Fibroblast of villous mesenchyme (primary cell): ENCODE results near the gene SYT17. TPM values are rescaled to one million over a fixed set of nuclear protein-coding genes. Genes with fewer than 3 reads are reported as not detected.

ENCODE experiments used
- DNase-seq: peaks from one replicate; pipeline ENCODE4 v3.0.0-alpha.2; 2010; ENCODE audit warnings: low read depth
- H3K4me3 ChIP-seq: 2 replicates; pipeline ENCODE4 v1.5.1; 2011; ENCODE audit warnings: low read depth, mild to moderate bottlenecking, low read length
- total RNA-seq: library from RNA; depleted of rRNA; stranded (reverse); fragments of >200 nt; gene quantifications from 2 replicates; pipeline ENCODE4 v1.2.3, GENCODE V29; 2012
- TF ChIP-seq, protein P1 (sequence below): IDR thresholded peaks from 2 replicates; pipeline ENCODE4 v1.5.1; 2012; ENCODE audit warnings: low read depth, mild to moderate bottlenecking, low read length; ENCODE audit not compliant: insufficient read depth

The SYT17 gene
- total RNA-seq, 1 donor = under 0.01 TPM

DNA sequence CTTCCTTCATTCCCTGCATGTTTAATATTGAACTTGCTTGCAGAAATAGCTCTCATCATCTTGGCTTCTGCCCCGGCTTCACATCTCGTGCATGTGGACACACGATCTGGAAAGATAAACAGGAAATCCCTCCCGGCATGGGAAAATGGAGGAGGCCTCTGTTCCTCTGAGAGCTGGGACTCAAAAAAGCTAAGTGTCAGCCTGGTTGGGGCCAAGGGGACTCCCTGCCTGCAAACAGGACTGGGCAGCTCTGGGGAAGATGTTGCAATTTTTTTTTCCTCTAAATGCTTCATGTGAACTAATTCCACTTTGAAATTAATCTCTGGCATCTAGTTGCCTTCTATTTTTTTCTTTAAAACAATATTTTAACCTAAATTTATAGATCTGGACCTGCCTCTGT lies 29.4 kb upstream of the SYT17 start:
- H3K4me3 ChIP-seq = no peak overlapping the region
- peak; percentile 98 for DNase-seq
- TF ChIP-seq, protein P1, sequence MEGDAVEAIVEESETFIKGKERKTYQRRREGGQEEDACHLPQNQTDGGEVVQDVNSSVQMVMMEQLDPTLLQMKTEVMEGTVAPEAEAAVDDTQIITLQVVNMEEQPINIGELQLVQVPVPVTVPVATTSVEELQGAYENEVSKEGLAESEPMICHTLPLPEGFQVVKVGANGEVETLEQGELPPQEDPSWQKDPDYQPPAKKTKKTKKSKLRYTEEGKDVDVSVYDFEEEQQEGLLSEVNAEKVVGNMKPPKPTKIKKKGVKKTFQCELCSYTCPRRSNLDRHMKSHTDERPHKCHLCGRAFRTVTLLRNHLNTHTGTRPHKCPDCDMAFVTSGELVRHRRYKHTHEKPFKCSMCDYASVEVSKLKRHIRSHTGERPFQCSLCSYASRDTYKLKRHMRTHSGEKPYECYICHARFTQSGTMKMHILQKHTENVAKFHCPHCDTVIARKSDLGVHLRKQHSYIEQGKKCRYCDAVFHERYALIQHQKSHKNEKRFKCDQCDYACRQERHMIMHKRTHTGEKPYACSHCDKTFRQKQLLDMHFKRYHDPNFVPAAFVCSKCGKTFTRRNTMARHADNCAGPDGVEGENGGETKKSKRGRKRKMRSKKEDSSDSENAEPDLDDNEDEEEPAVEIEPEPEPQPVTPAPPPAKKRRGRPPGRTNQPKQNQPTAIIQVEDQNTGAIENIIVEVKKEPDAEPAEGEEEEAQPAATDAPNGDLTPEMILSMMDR = no peak

DNA sequence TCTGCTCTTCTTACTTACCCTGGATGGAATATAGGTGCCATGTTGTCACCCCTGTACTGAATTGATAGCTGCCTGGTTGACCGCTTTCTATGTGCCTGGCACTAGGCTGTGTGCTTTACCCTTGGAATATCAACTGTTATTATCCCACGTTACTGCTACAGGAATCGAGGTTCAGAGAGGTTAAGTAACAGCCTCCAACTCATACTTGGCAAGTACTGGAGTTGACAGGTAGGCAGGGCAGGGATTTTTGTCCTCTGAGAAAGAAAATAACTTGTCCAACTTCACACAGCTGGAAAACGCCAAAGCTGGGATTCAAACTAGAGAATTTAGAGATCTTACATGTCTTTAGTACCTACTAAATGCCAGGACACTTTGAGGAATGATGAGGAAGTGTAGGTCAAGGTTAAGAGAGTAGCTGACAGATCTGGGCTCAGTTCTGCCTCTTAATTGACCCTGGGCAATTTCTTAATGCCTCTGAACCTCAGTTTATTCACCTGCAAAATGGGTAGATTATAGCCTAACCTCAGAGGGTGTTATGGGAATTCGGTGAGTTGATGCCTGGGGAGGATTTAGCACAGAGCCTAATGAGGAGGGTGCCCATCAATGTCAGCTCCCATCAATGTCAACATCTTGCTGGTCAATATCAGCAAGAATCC lies 28.5 kb upstream of the SYT17 start:
- H3K4me3 ChIP-seq = no peak overlapping the region
- TF ChIP-seq, protein P1 = no peak
- DNase-seq = no peak

DNA sequence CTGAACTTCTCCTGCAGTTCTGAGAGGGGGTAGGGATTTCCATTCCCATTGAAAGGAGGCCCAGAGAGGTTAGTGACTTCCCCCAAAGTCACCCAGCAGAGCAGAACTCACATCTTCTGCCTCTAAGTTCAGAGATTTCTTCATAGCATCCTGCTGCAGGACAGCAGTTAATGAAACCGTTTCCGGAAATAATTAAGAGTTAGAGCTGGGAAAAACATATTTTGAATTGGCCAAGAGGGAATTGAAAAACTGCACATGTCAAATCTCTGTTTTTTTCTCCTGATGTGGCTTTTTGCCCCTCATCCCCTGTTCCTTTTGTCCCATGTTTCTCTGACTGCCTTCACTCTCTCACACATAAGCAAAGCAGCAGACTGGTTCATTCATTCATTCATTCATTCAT lies 27.6 kb upstream of the SYT17 start:
- peak; percentile 44 for DNase-seq
- no peak overlapping the region for H3K4me3 ChIP-seq
- TF ChIP-seq, protein P1 = no peak

DNA sequence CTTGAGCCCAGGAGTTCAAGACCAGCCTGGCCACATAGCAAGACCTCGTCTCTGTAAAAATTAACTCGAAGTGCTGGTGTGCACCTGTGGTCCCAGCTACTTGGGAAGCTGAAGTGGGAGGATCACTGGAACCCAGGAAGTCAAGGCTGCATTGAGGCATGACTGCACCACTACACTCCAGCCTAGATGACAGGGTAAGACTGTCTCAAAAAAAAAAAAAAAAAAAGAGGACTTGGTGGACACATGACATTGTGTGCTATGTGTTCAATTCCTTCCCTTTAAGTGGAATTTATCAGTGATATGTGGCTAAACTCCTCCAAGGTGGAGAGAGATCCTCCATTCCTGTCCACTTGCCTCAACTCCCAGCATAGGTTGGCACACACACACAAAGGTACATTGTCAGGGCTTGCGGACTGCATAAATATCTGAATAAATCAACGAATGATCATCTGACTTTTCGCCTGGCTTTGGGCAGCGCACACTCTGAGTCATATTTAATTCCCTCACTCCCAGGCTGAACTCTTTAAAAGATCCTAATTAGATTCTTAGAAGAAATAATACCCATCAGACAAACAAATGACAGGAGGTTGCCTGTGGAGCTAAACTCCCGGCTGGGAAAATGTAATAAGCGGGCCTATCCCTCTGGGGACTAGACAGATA lies 25.0 kb upstream of the SYT17 start:
- TF ChIP-seq, protein P1 = no peak
- H3K4me3 ChIP-seq = no peak overlapping the region
- no peak for DNase-seq

DNA sequence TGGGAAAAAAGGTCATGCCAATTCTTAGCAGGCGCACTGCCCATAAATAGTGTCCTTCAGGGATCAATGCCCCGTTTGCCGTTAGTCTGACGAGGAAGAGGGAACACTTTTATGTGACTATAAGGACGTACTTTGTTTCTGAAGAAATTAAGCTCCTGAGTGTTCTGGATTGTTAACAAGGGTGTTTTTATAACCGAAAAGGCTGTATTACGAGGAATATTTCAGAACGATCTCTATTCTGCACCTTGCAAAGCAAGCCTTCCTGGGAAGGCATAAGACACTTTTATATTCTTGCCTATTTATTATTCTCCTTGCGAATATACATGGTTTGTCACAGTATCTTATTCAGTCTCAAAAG lies 24.5 kb upstream of the SYT17 start:
- DNase-seq = no peak
- H3K4me3 ChIP-seq = no peak overlapping the region
- TF ChIP-seq, protein P1 = no peak

DNA sequence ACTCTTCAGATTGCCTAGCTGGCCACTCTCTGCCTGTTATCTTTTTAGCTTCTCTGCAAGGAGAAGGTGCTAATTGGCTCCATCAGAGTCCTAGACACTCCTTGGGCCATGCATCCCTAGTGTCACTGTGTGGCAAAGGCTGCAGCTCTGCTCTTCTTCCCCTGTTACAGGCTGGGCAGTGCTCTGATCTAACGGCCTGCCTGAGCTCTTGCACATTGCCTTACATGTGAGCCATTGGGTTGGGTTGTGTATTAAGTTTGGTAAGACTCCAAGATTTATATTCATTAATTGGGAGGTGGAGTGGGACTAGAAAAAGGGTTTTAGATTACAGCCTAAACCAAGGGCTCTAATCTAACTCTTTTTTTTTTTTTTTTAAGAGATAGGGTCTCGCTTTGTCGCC lies 23.0 kb upstream of the SYT17 start:
- TF ChIP-seq, protein P1 = no peak
- no peak for DNase-seq
- H3K4me3 ChIP-seq = no peak overlapping the region
